UCSD-AML1 (cell line): ENCODE results near the gene TANC1.
A peak's percentile ranks its signal among the peaks of the same experiment; 100 is the strongest.

Experiments
- DNase-seq: peaks from one replicate; lab custom pipeline; 2025; ENCODE audit not compliant: unreplicated experiment; lab: John Stamatoyannopoulos, UW

The TANC1 gene

GRCh38 chr2:159185401-159186130 lies 217.1 kb downstream of the TANC1 start:
- peak; percentile 40 for DNase-seq

GRCh38 chr2:159186462-159186861 lies 218.0 kb downstream of the TANC1 start:
- DNase-seq: no peak

- DNase-seq: no peak
These were observed 218.7 kb downstream of the TANC1 start for GRCh38 chr2:159187106-159187505.

- no peak for DNase-seq
These were observed 220.0 kb downstream of the TANC1 start for GRCh38 chr2:159188449-159188848.

- DNase-seq: no peak
These were observed 224.0 kb downstream of the TANC1 start for GRCh38 chr2:159192371-159192918.

GRCh38 chr2:159193791-159194190 lies 225.4 kb downstream of the TANC1 start:
- DNase-seq: no peak

- no peak for DNase-seq
These were observed 225.8 kb downstream of the TANC1 start for GRCh38 chr2:159194241-159194640.

GRCh38 chr2:159195697-159196096 lies 227.3 kb downstream of the TANC1 start:
- no peak for DNase-seq

- DNase-seq: no peak
These were observed 228.0 kb downstream of the TANC1 start for GRCh38 chr2:159196393-159196925.

GRCh38 chr2:159199236-159199635 lies 230.8 kb downstream of the TANC1 start:
- no peak for DNase-seq

GRCh38 chr2:159199761-159200465 lies 231.5 kb downstream of the TANC1 start:
- no peak for DNase-seq

- no peak for DNase-seq
These were observed 232.1 kb downstream of the TANC1 start for GRCh38 chr2:159200498-159200897.

GRCh38 chr2:159201360-159202063 lies 233.1 kb downstream of the TANC1 start:
- no peak for DNase-seq

GRCh38 chr2:159202568-159203071 lies 234.2 kb downstream of the TANC1 start:
- no peak for DNase-seq

- no peak for DNase-seq
These were observed 236.1 kb downstream of the TANC1 start for GRCh38 chr2:159204381-159205144.

- no peak for DNase-seq
These were observed 238.4 kb downstream of the TANC1 start for GRCh38 chr2:159206736-159207380.

GRCh38 chr2:159208438-159208837 lies 240.0 kb downstream of the TANC1 start:
- no peak for DNase-seq

GRCh38 chr2:159209341-159210306 lies 241.2 kb downstream of the TANC1 start:
- DNase-seq: no peak
